Measurements from ENCODE around the gene FOXP1. TPM values are rescaled to one million over a fixed set of nuclear protein-coding genes. Genes with fewer than 3 reads are reported as not detected.

Gene FOXP1
- total RNA-seq, 2 experiments from 2014 or later = 493 to 508 TPM

- no peak for DNase-seq
- no peak overlapping the region for H3K4me3 Mint-ChIP-seq
- Histone ChIP-seq H3K27me3 (ENCODE audit: control insufficient read depth in 1 of 2, insufficient read depth in 2 of 2, low read length in 2 of 2) (no peaks in the 10 kb centered on the region), H3K4me1 (ENCODE audit: insufficient read depth, low read length) (peaks cover 29% of the 10 kb centered on the region), H3K9me3 (ENCODE audit: control insufficient read depth in 1 of 2, insufficient read depth in 1 of 2, low read length in 2 of 2) (peaks cover 0 to under 1% of the 10 kb centered on the region in 2 experiments), H3K36me3 (ENCODE audit: insufficient read depth, low read length) (peaks cover 32% of the 10 kb centered on the region), H3K4me3 (ENCODE audit: low read length) (no peak overlapping the region), H3K27ac (ENCODE audit: low read depth in 1 of 2, low read length in 2 of 2) (no peak overlapping the region)
- H3K4me1 Mint-ChIP-seq (ENCODE audit: low read depth) = peaks cover 94% of the 10 kb centered on the region
- ATAC-seq (ENCODE audit: poor library complexity) = no peak
- POLR2A ChIA-PET = interaction anchor here (0.6 to 2.1 kb wide), 5 partner anchors 9 to 27 kb away, joined by 3 to 7 read pairs (median 3); no protein-coding TSS in a partner anchor
- intact Hi-C loops (cut with DNase I, micrococcal nuclease) = no loop called here
- CTCF ChIA-PET = no interaction called here
- H3K9me3 Mint-ChIP-seq = peaks cover 6% of the 10 kb centered on the region
- peak overlapping the region; percentile 8 for H3K27ac Mint-ChIP-seq
- H3K36me3 Mint-ChIP-seq (ENCODE audit: low read depth) = peaks cover 98% of the 10 kb centered on the region
- TF ChIP-seq CTCF (IDR thresholded peaks at IDR 0.05) = no peak
- H3K27me3 Mint-ChIP-seq = no peaks in the 10 kb centered on the region
These were observed 114.4 kb downstream of the FOXP1 start for GRCh38 chr3:71469138-71469435.

- CTCF ChIA-PET = no interaction called here
- Histone ChIP-seq H3K36me3 (ENCODE audit: insufficient read depth, low read length) (peaks cover 33% of the 10 kb centered on the region), H3K4me3 (ENCODE audit: low read length) (no peak overlapping the region), H3K4me1 (ENCODE audit: insufficient read depth, low read length) (peaks cover 34% of the 10 kb centered on the region), H3K9me3 (ENCODE audit: control insufficient read depth in 1 of 2, insufficient read depth in 1 of 2, low read length in 2 of 2) (no peaks in the 10 kb centered on the region), H3K27me3 (ENCODE audit: control insufficient read depth in 1 of 2, insufficient read depth in 2 of 2, low read length in 2 of 2) (no peaks in the 10 kb centered on the region), H3K27ac (ENCODE audit: low read depth in 1 of 2, low read length in 2 of 2) (no peak overlapping the region)
- ATAC-seq (ENCODE audit: poor library complexity) = no peak
- H3K27me3 Mint-ChIP-seq = no peaks in the 10 kb centered on the region
- DNase-seq = no peak
- intact Hi-C loops (cut with DNase I, micrococcal nuclease) = no loop called here
- no peak for TF ChIP-seq CTCF (IDR thresholded peaks at IDR 0.05)
- H3K4me1 Mint-ChIP-seq (ENCODE audit: low read depth) = peaks cover 93% of the 10 kb centered on the region
- H3K27ac Mint-ChIP-seq = peak overlapping the region; percentile 8
- POLR2A ChIA-PET = interaction anchor here (1.2 to 2.1 kb wide), 2 partner anchors 10 kb away, joined by 3 to 7 read pairs; no protein-coding TSS in a partner anchor
- H3K9me3 Mint-ChIP-seq = peaks cover 6% of the 10 kb centered on the region
- H3K4me3 Mint-ChIP-seq = no peak overlapping the region
- H3K36me3 Mint-ChIP-seq (ENCODE audit: low read depth) = peaks cover 98% of the 10 kb centered on the region
These were observed 115.0 kb downstream of the FOXP1 start for GRCh38 chr3:71468311-71469137.

- no peak for DNase-seq
- POLR2A ChIA-PET = interaction anchor here (0.6 to 1.1 kb wide), 3 partner anchors 10 to 21 kb away, joined by 3 to 9 read pairs (median 3); no protein-coding TSS in a partner anchor
- Mint-ChIP-seq H3K4me1 (ENCODE audit: low read depth) (peaks cover 89% of the 10 kb centered on the region), H3K9me3 (no peaks in the 10 kb centered on the region), H3K27me3 (no peaks in the 10 kb centered on the region), H3K36me3 (ENCODE audit: low read depth) (peaks cover 98% of the 10 kb centered on the region), H3K27ac (peak overlapping the region; percentile 74), H3K4me3 (no peak overlapping the region)
- CTCF ChIA-PET = interaction anchor here (1.0 to 1.7 kb wide), 2 partner anchors 10 to 16 kb away, joined by 3 to 5 read pairs; no protein-coding TSS in a partner anchor
- intact Hi-C loops (cut with DNase I, micrococcal nuclease) = no loop called here
- Histone ChIP-seq H3K9me3 (ENCODE audit: control insufficient read depth in 1 of 2, insufficient read depth in 1 of 2, low read length in 2 of 2) (no peaks in the 10 kb centered on the region), H3K27ac (ENCODE audit: low read depth in 1 of 2, low read length in 2 of 2) (no peak overlapping the region), H3K4me1 (ENCODE audit: insufficient read depth, low read length) (peaks cover 44% of the 10 kb centered on the region), H3K36me3 (ENCODE audit: insufficient read depth, low read length) (peaks cover 22% of the 10 kb centered on the region), H3K4me3 (ENCODE audit: low read length) (no peak overlapping the region), H3K27me3 (ENCODE audit: control insufficient read depth in 1 of 2, insufficient read depth in 2 of 2, low read length in 2 of 2) (no peaks in the 10 kb centered on the region)
- ATAC-seq (ENCODE audit: poor library complexity) = no peak
- no peak for TF ChIP-seq CTCF (IDR thresholded peaks at IDR 0.05)
These were observed 117.0 kb downstream of the FOXP1 start for GRCh38 chr3:71466483-71466882.
